GM12878 (cell line): ENCODE measurements around the gene ITGA2. TPM values are rescaled to one million over a fixed set of nuclear protein-coding genes. Genes with fewer than 3 reads are reported as not detected.

Experiments
- ATAC-seq: fragments of 200-7000 bp; cut with Tn5 transposase; 3 replicates; pipeline ENCODE4 v1.9.1; 2020; ENCODE audit warnings: mild to moderate bottlenecking, moderate library complexity
- BruUV-seq: library from RNA; stranded (reverse); fragments of 400-500 nt; replicated peaks from 2 replicates; lab custom pipeline; 2021; lab: Mats Ljungman, UMichigan
- CTCF ChIA-PET: fragments of 300-600 bp; sonication (Branson Sonifier 250); formaldehyde crosslinking; extraction: SDS; loops from one replicate; lab custom pipeline; 2021; ENCODE audit warnings: inconsistent platforms; lab: Yijun Ruan, JAX
- POLR2A ChIA-PET: fragments of 350-600 bp; formaldehyde crosslinking; extraction: SDS; loops from one replicate; lab custom pipeline; 2021; ENCODE audit warnings: inconsistent platforms; lab: Charles Lee
- RAD21 ChIA-PET: fragments of 300-600 bp; sonication (Branson Sonifier 250); formaldehyde crosslinking; loops from one replicate; lab custom pipeline; 2023; ENCODE audit warnings: antibody characterized with exemption; ENCODE audit not compliant: unreplicated experiment; lab: Charles Lee
- SMC1A ChIA-PET: fragments of 300-600 bp; sonication (Branson Sonifier 250); formaldehyde crosslinking; loops from one replicate; lab custom pipeline; 2023; ENCODE audit not compliant: unreplicated experiment, uncharacterized antibody; lab: Charles Lee
- DNase-seq: peaks from one replicate; pipeline ENCODE4 v3.0.0-alpha.2; 2011; ENCODE audit warnings: low read depth, low spot score
- FAIRE-seq: peaks from 3 replicates; lab custom pipeline; 2011; peaks lifted over from hg19 to GRCh38; lab: Jason Lieb, UNC
- H2AFZ ChIP-seq: 2 replicates; pipeline ENCODE4 v1.6.0; 2011; ENCODE audit warnings: low read depth, low read length, control low read depth; ENCODE audit not compliant: control insufficient read depth
- H3K27ac ChIP-seq: 2 replicates; pipeline ENCODE4 v1.5.1; 2011; ENCODE audit warnings: control low read depth; ENCODE audit not compliant: control insufficient read depth, insufficient read depth
- H3K27me3 ChIP-seq, 2 experiments: replicated peaks in 1 of 2; 2 replicates each; pipeline versions ENCODE4 v1.6.0 to v1.6.1; 2011; ENCODE audit warnings: low read length in 1 of 2; ENCODE audit not compliant: control insufficient read depth in 2 of 2, insufficient read depth in 2 of 2
- H3K36me3 ChIP-seq, 2 experiments: 2 replicates each; pipeline ENCODE4 v1.5.1; 2011; ENCODE audit warnings: low read length in 1 of 2; ENCODE audit not compliant: control insufficient read depth in 2 of 2, insufficient read depth in 2 of 2
- H3K4me1 ChIP-seq: 2 replicates; pipeline ENCODE4 v1.6.1; 2011; ENCODE audit warnings: mild to moderate bottlenecking, low read length, moderate library complexity, mixed read lengths; ENCODE audit not compliant: control insufficient read depth, insufficient read depth
- H3K4me2 ChIP-seq: 2 replicates; pipeline ENCODE4 v1.6.0; 2011; ENCODE audit warnings: control low read depth; ENCODE audit not compliant: control insufficient read depth, insufficient read depth
- H3K4me3 ChIP-seq: fragments of 200-600 bp; sonication (generic); 2 replicates; pipeline ENCODE4 v1.5.1; 2016
- H3K79me2 ChIP-seq: 2 replicates; pipeline ENCODE4 v1.6.0; 2011; ENCODE audit warnings: low read length; ENCODE audit not compliant: control insufficient read depth, insufficient read depth
- H3K9ac ChIP-seq: 2 replicates; pipeline ENCODE4 v1.8.0; 2011; ENCODE audit warnings: low read length, control low read depth, mixed read lengths; ENCODE audit not compliant: control insufficient read depth, insufficient read depth
- H3K9me3 ChIP-seq: replicated peaks from 3 replicates; pipeline ENCODE4 v1.5.1; 2011; ENCODE audit warnings: mild to moderate bottlenecking, low read length; ENCODE audit not compliant: control insufficient read depth, insufficient read depth
- H4K20me1 ChIP-seq: 2 replicates; pipeline ENCODE4 v1.6.0; 2011; ENCODE audit not compliant: control insufficient read depth, insufficient read depth
- BCLAF1 ChIP-seq: fragments of 450-650 bp; IDR thresholded peaks from 2 replicates; pipeline ENCODE4 v1.6.1; 2017; ENCODE audit warnings: antibody characterized with exemption, mild to moderate bottlenecking, moderate library complexity
- CBX3 ChIP-seq: fragments of 200-600 bp; sonication (generic); IDR thresholded peaks from 2 replicates; pipeline ENCODE4 v1.6.1; 2016; ENCODE audit warnings: low read depth, borderline replicate concordance
- EED ChIP-seq: sonication (generic); IDR thresholded peaks from 2 replicates; pipeline ENCODE4 v1.6.1; 2016; ENCODE audit warnings: antibody characterized with exemption, low read depth
- EGR1 ChIP-seq, 2 experiments: IDR thresholded peaks; 1 replicate in 1 of 2; 2 replicates in 1 of 2; pipeline ENCODE4 v1.6.1; 2011 to 2012; ENCODE audit warnings: low read depth in 2 of 2, low read length in 2 of 2, borderline replicate concordance in 1 of 2, mild to moderate bottlenecking in 1 of 2, moderate library complexity in 1 of 2
- IKZF1 ChIP-seq: fragments of 450-650 bp; conservative IDR thresholded peaks from 2 replicates; pipeline ENCODE4 v1.6.1; 2017; ENCODE audit warnings: antibody characterized with exemption, mild to moderate bottlenecking
- NFXL1 ChIP-seq: fragments of 450-650 bp; IDR thresholded peaks from 2 replicates; pipeline ENCODE4 v1.6.1; 2017; ENCODE audit warnings: antibody characterized with exemption, mild to moderate bottlenecking, borderline replicate concordance
- NR2C1 ChIP-seq: fragments of 450-650 bp; IDR thresholded peaks from 2 replicates; pipeline ENCODE4 v1.6.1; 2017; ENCODE audit warnings: antibody characterized with exemption, mild to moderate bottlenecking, moderate library complexity
- NRF1 ChIP-seq: conservative IDR thresholded peaks from 2 replicates; pipeline ENCODE4 v1.6.1; 2011; ENCODE audit warnings: mild to moderate bottlenecking, low read depth, low read length, improper control_type of control experiment
- POU2F2 ChIP-seq: IDR thresholded peaks from 3 replicates; pipeline ENCODE4 v1.6.1; 2011; ENCODE audit warnings: low read depth, mild to moderate bottlenecking, low read length, borderline replicate concordance
- RELB ChIP-seq: fragments of 450-650 bp; IDR thresholded peaks from 2 replicates; pipeline ENCODE4 v1.6.1; 2017; ENCODE audit warnings: low read depth, mild to moderate bottlenecking, moderate library complexity
- RUNX3 ChIP-seq: IDR thresholded peaks from 2 replicates; pipeline ENCODE4 v1.6.1; 2012; ENCODE audit warnings: low read length, inconsistent platforms
- SP1 ChIP-seq: IDR thresholded peaks from one replicate; pipeline ENCODE4 v1.6.1; 2011; ENCODE audit warnings: low read depth, low read length
- TCF7 ChIP-seq: IDR thresholded peaks from 2 replicates; pipeline ENCODE4 v1.6.1; 2014; ENCODE audit warnings: antibody characterized with exemption, borderline replicate concordance
- ZNF622 ChIP-seq: fragments of 450-650 bp; IDR thresholded peaks from 2 replicates; pipeline ENCODE4 v1.6.1; 2017; ENCODE audit warnings: mild to moderate bottlenecking, inconsistent platforms
- in situ Hi-C: fragments of 300-500 bp; cut with MboI; formaldehyde crosslinking; loops from 9 replicates; pipeline ENCODE4 v1.14.3; 2018; ENCODE audit warnings: mixed read lengths
- intact Hi-C: fragments of 100-400 bp; cut with micrococcal nuclease; formaldehyde crosslinking; loops from one replicate; pipeline ENCODE4 v1.14.2; 2022; ENCODE audit not compliant: unreplicated experiment
- polyA plus RNA-seq, 11 experiments: library from polyadenylated mRNA; depleted of rRNA in 4 of 11; unstranded in 6 of 11; stranded (reverse) in 5 of 11; fragments of >200 nt; fragmentation: Nextera tagmentation in 4 of 11; fragmentation: Illumina TruSeq in 1 of 11; extraction: Ambion mirVana in 4 of 11; extraction: Trizol in 1 of 11; gene quantifications; 1 replicate in 1 of 11; 2 replicates in 10 of 11; pipeline versions ENCODE4 v1.2.1 to v1.2.3, GENCODE V29; 2011 to 2016; ENCODE audit warnings: inconsistent platforms in 2 of 11, missing spikeins in 2 of 11, low read depth in 1 of 11
- total RNA-seq, 4 experiments: library from RNA; depleted of rRNA in 3 of 4; stranded (reverse); fragments of >200 nt in 3 of 4; fragmentation: Illumina TruSeq in 1 of 4; extraction: Trizol in 1 of 4; gene quantifications; 2 replicates each; pipeline versions ENCODE4 v1.2.1 to v1.2.3, GENCODE V29; 2013 to 2021

Gene ITGA2
- total and polyA plus RNA-seq, 10 of the 15 experiments (the other 5 are each of a cell fraction or from before 2014, with no cell fraction given): under 0.01 to 0.13 (median 0.03) TPM; not detected in 6

- ChIA-PET RAD21 (no interaction called here), SMC1A (no interaction called here), CTCF (interaction anchor here (0.6 to 1.7 kb wide), 2 partner anchors 10 to 19 kb away, joined by 3 to 4 read pairs; no protein-coding TSS in a partner anchor)
- Histone ChIP-seq H2AFZ (no peak overlapping the region), H3K27ac (no peak overlapping the region), H3K4me1 (peaks cover 4% of the 10 kb centered on the region; the same call in 1 of the 2 replicates), H3K36me3 (no peaks in the 10 kb centered on the region), H4K20me1 (no peaks in the 10 kb centered on the region), H3K27me3 (peaks cover 0 to 4% of the 10 kb centered on the region in 2 experiments; a peak in 2 of 4 replicates), H3K9me3 (no peaks in the 10 kb centered on the region), H3K4me3 (no peak overlapping the region)
- no peak for FAIRE-seq
- no peak for ATAC-seq
- in situ Hi-C loops: no loop called here
- no peak for DNase-seq
- BruUV-seq: no TSS peak
- no peak for TF ChIP-seq RUNX3
- no peak for TF ChIP-seq SP1
- no peak for TF ChIP-seq NR2C1
- no peak for TF ChIP-seq ZNF622
- TF ChIP-seq CBX3: no peak
- no peak for TF ChIP-seq RELB
- TF ChIP-seq EGR1 (IDR thresholded peaks at IDR 0.05; ENCODE audit: borderline replicate concordance in 1 of 2, low read depth in 2 of 2, low read length in 2 of 2): no peak
- no peak for TF ChIP-seq POU2F2
- no peak for TF ChIP-seq TCF7
- no peak for TF ChIP-seq NFXL1
- no peak for TF ChIP-seq EED
- no peak for TF ChIP-seq BCLAF1
- TF ChIP-seq IKZF1: no peak
- TF ChIP-seq NRF1: no peak
- TF ChIP-seq, all 136 proteins: peak for 0
- Histone ChIP-seq H3K79me2 (no peaks in the 10 kb centered on the region), H3K4me2 (no peak overlapping the region), H3K9ac (no peak overlapping the region)
- POLR2A ChIA-PET: no interaction called here
- intact Hi-C loops: no loop called here
These were observed 56.1 kb downstream of the ITGA2 start for GRCh38 chr5:53045263-53045662.
